Coronary artery (tissue), 2 donors: ENCODE data around the gene BBS1.
A peak's percentile ranks its signal among the peaks of the same experiment; 100 is the strongest.

Experiments
- DNase-seq: peaks from one replicate; pipeline ENCODE4 v3.0.0-alpha.2; 2017; ENCODE audit warnings: low spot score
- H3K27ac ChIP-seq, 2 donors: fragments of 200-600 bp; sonication (generic); one replicate each; pipeline ENCODE4 v1.5.1; 2016 to 2019
- H3K4me3 ChIP-seq: fragments of 200-600 bp; sonication (generic); 2 replicates; pipeline ENCODE4 v1.5.1; 2016; ENCODE audit warnings: mild to moderate bottlenecking, moderate library complexity
- CTCF ChIP-seq: fragments of 200-600 bp; sonication (generic); IDR thresholded peaks from one replicate; pipeline ENCODE4 v1.5.1; 2019; ENCODE audit warnings: antibody characterized with exemption

BBS1 gene

GRCh38 chr11:66497206-66497605 is 13.2 kb upstream of the BBS1 start:
- Histone ChIP-seq H3K27ac (no peak overlapping the region), H3K4me3 (no peak overlapping the region)
- TF ChIP-seq CTCF, result no peak
- no peak for DNase-seq

- no peak for DNase-seq
- no peak overlapping the region for H3K27ac ChIP-seq
- H3K4me3 ChIP-seq, result no peak overlapping the region
- TF ChIP-seq CTCF, result no peak
Observed at GRCh38 chr11:66498506-66498905, 11.9 kb upstream of the BBS1 start.

GRCh38 chr11:66505276-66505816 is 5.1 kb upstream of the BBS1 start:
- Histone ChIP-seq H3K4me3 (no peak overlapping the region), H3K27ac (no peak overlapping the region)
- no peak for TF ChIP-seq CTCF
- DNase-seq, result no peak

GRCh38 chr11:66509131-66509561 is 1.3 kb upstream of the BBS1 start:
- no peak for TF ChIP-seq CTCF
- Histone ChIP-seq H3K4me3 (no peak overlapping the region), H3K27ac (no peak overlapping the region)
- no peak for DNase-seq

- H3K27ac ChIP-seq, result peak overlapping the region in 1 of 2 donors; percentile 75
- no peak for DNase-seq
- TF ChIP-seq CTCF, result no peak
Observed at GRCh38 chr11:66510990-66511339, 530 bp downstream of the BBS1 start.

GRCh38 chr11:66523611-66524010 is 13.2 kb downstream of the BBS1 start:
- no peak for TF ChIP-seq CTCF
- no peak for DNase-seq
- Histone ChIP-seq H3K4me3 (no peak overlapping the region), H3K27ac (no peak overlapping the region)

More at GRCh38 chr11:66510990-66511339, 530 bp downstream of the BBS1 start:
- H3K4me3 ChIP-seq, result peak overlapping the region; percentile 74

- Histone ChIP-seq H3K27ac (no peak overlapping the region), H3K4me3 (no peak overlapping the region)
- no peak for TF ChIP-seq CTCF
- DNase-seq, result no peak
Observed at GRCh38 chr11:66524304-66525040, 14.0 kb downstream of the BBS1 start.
